Stimulated activated memory B cell treated with anti-CD40 and anti-IgM and Interleukin-4, amounts not matched to agents 10 μg/mL and 1 μg/mL and 100 μg/mL, for 72 hours (primary cell): ENCODE results near the gene DIP2C.
A peak's percentile ranks its signal among the peaks of the same experiment; 100 is the strongest.

Experiments used
- ATAC-seq: fragments of 150-1000 bp; cut with Tn5 transposase; 2 replicates; pipeline ENCODE4 v1.10.0; 2021
- H3K27ac Mint-ChIP-seq: one replicate; pipeline ENCODE4 v1.8.0; 2022; ENCODE audit warnings: mild to moderate bottlenecking, mixed read lengths
- H3K27me3 Mint-ChIP-seq: one replicate; pipeline ENCODE4 v1.8.0; 2022; ENCODE audit warnings: mixed read lengths
- H3K36me3 Mint-ChIP-seq: one replicate; pipeline ENCODE4 v1.8.0; 2022; ENCODE audit warnings: mixed read lengths
- H3K4me1 Mint-ChIP-seq: one replicate; pipeline ENCODE4 v1.8.0; 2022; ENCODE audit warnings: mixed read lengths
- H3K4me3 Mint-ChIP-seq: one replicate; pipeline ENCODE4 v1.8.0; 2022; ENCODE audit warnings: mild to moderate bottlenecking, moderate library complexity, mixed read lengths
- H3K9me3 Mint-ChIP-seq: one replicate; pipeline ENCODE4 v1.8.0; 2022; ENCODE audit warnings: mixed read lengths

Gene DIP2C

GRCh38 chr10:529468-530230 lies 159.8 kb downstream of the DIP2C start:
- ATAC-seq, result no peak
- Mint-ChIP-seq H3K36me3 (no peaks in the 10 kb centered on the region), H3K4me3 (no peak overlapping the region), H3K4me1 (no peaks in the 10 kb centered on the region), H3K27me3 (peaks cover 75% of the 10 kb centered on the region), H3K27ac (no peak overlapping the region), H3K9me3 (no peaks in the 10 kb centered on the region)

- no peak overlapping the region for H3K27ac Mint-ChIP-seq
- no peaks in the 10 kb centered on the region for H3K36me3 Mint-ChIP-seq
- no peak for ATAC-seq
- no peak overlapping the region for H3K4me3 Mint-ChIP-seq
- peaks cover 63% of the 10 kb centered on the region for H3K27me3 Mint-ChIP-seq
- H3K9me3 Mint-ChIP-seq, result no peaks in the 10 kb centered on the region
- no peaks in the 10 kb centered on the region for H3K4me1 Mint-ChIP-seq
Measured at GRCh38 chr10:528173-529165, 161.0 kb downstream of the DIP2C start.

GRCh38 chr10:527416-527815 lies 162.1 kb downstream of the DIP2C start:
- H3K27me3 Mint-ChIP-seq, result peaks cover 61% of the 10 kb centered on the region
- H3K27ac Mint-ChIP-seq, result no peak overlapping the region

GRCh38 chr10:526651-527312 lies 162.7 kb downstream of the DIP2C start:
- Mint-ChIP-seq H3K4me1 (peaks cover 2% of the 10 kb centered on the region), H3K9me3 (no peaks in the 10 kb centered on the region)
- ATAC-seq, result peak; percentile 47

More at GRCh38 chr10:527416-527815, 162.1 kb downstream of the DIP2C start:
- H3K36me3 Mint-ChIP-seq, result no peaks in the 10 kb centered on the region
- ATAC-seq, result no peak
- no peaks in the 10 kb centered on the region for H3K9me3 Mint-ChIP-seq
- H3K4me3 Mint-ChIP-seq, result no peak overlapping the region
- H3K4me1 Mint-ChIP-seq, result no peaks in the 10 kb centered on the region

GRCh38 chr10:525565-526315 lies 163.7 kb downstream of the DIP2C start:
- H3K36me3 Mint-ChIP-seq, result no peaks in the 10 kb centered on the region

More at GRCh38 chr10:526651-527312, 162.7 kb downstream of the DIP2C start:
- peaks cover 56% of the 10 kb centered on the region for H3K27me3 Mint-ChIP-seq
- H3K4me3 Mint-ChIP-seq, result no peak overlapping the region
- H3K36me3 Mint-ChIP-seq, result no peaks in the 10 kb centered on the region
- no peak overlapping the region for H3K27ac Mint-ChIP-seq

GRCh38 chr10:523925-524324 lies 165.5 kb downstream of the DIP2C start:
- ATAC-seq, result no peak
- H3K9me3 Mint-ChIP-seq, result no peaks in the 10 kb centered on the region
- no peaks in the 10 kb centered on the region for H3K36me3 Mint-ChIP-seq
- peaks cover 50% of the 10 kb centered on the region for H3K27me3 Mint-ChIP-seq
- H3K4me3 Mint-ChIP-seq, result no peak overlapping the region
- H3K4me1 Mint-ChIP-seq, result peaks cover 10% of the 10 kb centered on the region
- H3K27ac Mint-ChIP-seq, result no peak overlapping the region

More at GRCh38 chr10:525565-526315, 163.7 kb downstream of the DIP2C start:
- H3K27ac Mint-ChIP-seq, result no peak overlapping the region
- H3K27me3 Mint-ChIP-seq, result peaks cover 47% of the 10 kb centered on the region
- no peaks in the 10 kb centered on the region for H3K9me3 Mint-ChIP-seq
- H3K4me3 Mint-ChIP-seq, result no peak overlapping the region
- peaks cover 10% of the 10 kb centered on the region for H3K4me1 Mint-ChIP-seq
- no peak for ATAC-seq

GRCh38 chr10:522350-522749 lies 167.1 kb downstream of the DIP2C start:
- Mint-ChIP-seq H3K4me3 (no peak overlapping the region), H3K27ac (no peak overlapping the region), H3K36me3 (no peaks in the 10 kb centered on the region), H3K4me1 (peaks cover 10% of the 10 kb centered on the region), H3K9me3 (no peaks in the 10 kb centered on the region), H3K27me3 (peaks cover 46% of the 10 kb centered on the region)
- ATAC-seq, result no peak

- Mint-ChIP-seq H3K4me1 (peaks cover 10% of the 10 kb centered on the region), H3K9me3 (no peaks in the 10 kb centered on the region), H3K27ac (no peak overlapping the region), H3K36me3 (no peaks in the 10 kb centered on the region), H3K27me3 (peaks cover 43% of the 10 kb centered on the region), H3K4me3 (no peak overlapping the region)
- no peak for ATAC-seq
Measured at GRCh38 chr10:521261-522250, 167.9 kb downstream of the DIP2C start.

GRCh38 chr10:520402-520787 lies 169.1 kb downstream of the DIP2C start:
- no peak for ATAC-seq
- Mint-ChIP-seq H3K9me3 (no peaks in the 10 kb centered on the region), H3K27me3 (peaks cover 37% of the 10 kb centered on the region), H3K4me1 (peaks cover 10% of the 10 kb centered on the region), H3K36me3 (no peaks in the 10 kb centered on the region), H3K4me3 (no peak overlapping the region), H3K27ac (no peak overlapping the region)

- H3K27ac Mint-ChIP-seq, result no peak overlapping the region
- H3K4me3 Mint-ChIP-seq, result no peak overlapping the region
- no peak for ATAC-seq
- H3K36me3 Mint-ChIP-seq, result no peaks in the 10 kb centered on the region
- H3K27me3 Mint-ChIP-seq, result peaks cover 34% of the 10 kb centered on the region
- no peaks in the 10 kb centered on the region for H3K9me3 Mint-ChIP-seq
- peaks cover 10% of the 10 kb centered on the region for H3K4me1 Mint-ChIP-seq
Measured at GRCh38 chr10:519716-520401, 169.6 kb downstream of the DIP2C start.

GRCh38 chr10:519055-519715 lies 170.3 kb downstream of the DIP2C start:
- Mint-ChIP-seq H3K4me1 (peaks cover 10% of the 10 kb centered on the region), H3K27me3 (peaks cover 41% of the 10 kb centered on the region), H3K4me3 (no peak overlapping the region), H3K36me3 (no peaks in the 10 kb centered on the region), H3K9me3 (no peaks in the 10 kb centered on the region), H3K27ac (no peak overlapping the region)
- peak; percentile 13 for ATAC-seq

- H3K27me3 Mint-ChIP-seq, result peaks cover 38% of the 10 kb centered on the region
- no peak overlapping the region for H3K27ac Mint-ChIP-seq
- H3K36me3 Mint-ChIP-seq, result no peaks in the 10 kb centered on the region
- no peaks in the 10 kb centered on the region for H3K9me3 Mint-ChIP-seq
- ATAC-seq, result peak; percentile 28
- peaks cover 18% of the 10 kb centered on the region for H3K4me1 Mint-ChIP-seq
- no peak overlapping the region for H3K4me3 Mint-ChIP-seq
Measured at GRCh38 chr10:517872-518475, 171.5 kb downstream of the DIP2C start.
